Sigmoid colon (tissue), 7 donors: ENCODE measurements around the gene MGMT. TPM values are rescaled to one million over a fixed set of nuclear protein-coding genes. Genes with fewer than 3 reads are reported as not detected.

Experiments
- DNase-seq: peaks from one replicate; pipeline ENCODE4 v3.0.0-alpha.2; 2019
- H3K27ac ChIP-seq, 4 donors: fragments of 200-600 bp; sonication (generic); one replicate each; pipeline ENCODE4 v1.5.1; 2016 to 2019; ENCODE audit warnings: mild to moderate bottlenecking in 1 of 4
- H3K27me3 ChIP-seq, 3 donors: fragments of 200-600 bp; sonication (generic); one replicate each; pipeline ENCODE4 v1.5.1; 2019; ENCODE audit warnings: mild to moderate bottlenecking in 1 of 3
- H3K36me3 ChIP-seq, 4 donors: fragments of 200-600 bp; sonication (generic); one replicate each; pipeline ENCODE4 v1.5.1; 2016 to 2019
- H3K4me1 ChIP-seq, 4 donors: fragments of 200-600 bp; sonication (generic); one replicate each; pipeline ENCODE4 v1.5.1; 2017 to 2019
- H3K4me3 ChIP-seq, 4 donors: fragments of 200-600 bp; sonication (generic); one replicate each; pipeline ENCODE4 v1.5.1; 2017 to 2019; ENCODE audit warnings: mild to moderate bottlenecking in 2 of 4, moderate library complexity in 1 of 4
- H3K9me3 ChIP-seq, 4 donors: fragments of 200-600 bp in 3 of 4; sonication (generic) in 3 of 4; one replicate each; pipeline versions ENCODE4 v1.5.1 to v1.6.1; 2013 to 2019
- EP300 ChIP-seq, 4 donors: sonication (generic); formaldehyde crosslinking; IDR thresholded peaks; one replicate each; pipeline ENCODE4 v1.6.1; 2017; ENCODE audit warnings: antibody characterized with exemption in 4 of 4
- POLR2A ChIP-seq, 2 donors: fragments of 450-650 bp; IDR thresholded peaks; one replicate each; pipeline ENCODE4 v1.6.1; 2016; ENCODE audit warnings: antibody characterized with exemption in 2 of 2, mild to moderate bottlenecking in 2 of 2, moderate library complexity in 2 of 2
- POLR2AphosphoS5 ChIP-seq, 4 donors: sonication (generic); formaldehyde crosslinking; IDR thresholded peaks; one replicate each; pipeline ENCODE4 v1.6.1; 2017; ENCODE audit warnings: antibody characterized with exemption in 4 of 4
- WGBS, 2 donors: extraction: QIAGEN DNeasy Blood & Tissue Kit; methylation state at CpG; one replicate each; pipeline ENCODE4 v1.1.7; 2013; 5-methylcytosine and 5-hydroxymethylcytosine counted together
- intact Hi-C: fragments of 100-400 bp; cut with DNase I; formaldehyde crosslinking; loops from one replicate; pipeline ENCODE4 v1.15.1; 2023
- polyA plus RNA-seq, 3 donors: library from polyadenylated mRNA; stranded (reverse); fragments of 200-250 nt; gene quantifications; one replicate each; pipeline ENCODE4 v1.2.3, GENCODE V29; 2013
- total RNA-seq, 4 donors: library from RNA; depleted of rRNA; stranded (reverse); fragments of >200 nt; gene quantifications; one replicate each; pipeline ENCODE4 v1.1.0, GENCODE V29; 2016
- TF ChIP-seq, protein P1 (sequence below), 4 experiments: fragments of 450-650 bp in 3 of 4; fragments of 200-600 bp in 1 of 4; IDR thresholded peaks; one replicate each; pipeline ENCODE4 v1.5.1; 2016 to 2019; ENCODE audit warnings: antibody characterized with exemption in 4 of 4, mild to moderate bottlenecking in 3 of 4, moderate library complexity in 2 of 4
- donor health status: healthy with polysubstance abuse.
- donor health status: Bipolar disorder and iron deficiency.
- donor health status: healthy.

The MGMT gene
- total and polyA plus RNA-seq, 7 donors, result 7.2 to 40.3 (median 24.3) TPM

DNA sequence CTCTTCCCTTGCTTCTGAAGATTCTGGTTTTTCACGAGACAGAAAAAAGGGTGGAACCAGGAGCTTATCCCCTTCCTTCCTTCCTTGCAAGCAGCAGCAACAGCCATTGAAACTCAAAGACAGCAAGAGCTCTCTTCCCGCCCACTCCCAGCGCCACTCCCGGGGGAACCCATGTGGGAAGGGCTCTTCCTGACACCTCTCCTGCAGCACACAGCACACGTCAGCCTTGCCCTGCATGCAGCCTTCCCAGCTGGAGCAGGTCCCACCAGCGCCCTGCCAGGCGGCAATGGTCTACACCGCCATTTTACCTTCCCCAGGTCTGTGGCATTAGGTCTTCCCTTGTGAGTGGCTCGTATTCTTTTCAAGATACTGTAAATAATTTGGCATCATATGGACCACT, 161.8 kb downstream of the MGMT start:
- WGBS, 2 donors, result 92 to 94% methylated on average over 9 of the region's 9 CpGs
- Histone ChIP-seq H3K27ac (no peak overlapping the region), H3K4me1 (peaks cover 0 to 11% (median 9%) of the 10 kb centered on the region in 4 donors), H3K36me3 (no peaks in the 10 kb centered on the region), H3K27me3 (no peaks in the 10 kb centered on the region), H3K9me3 (peaks cover 0 to 1% (median 0%) of the 10 kb centered on the region in 4 donors), H3K4me3 (no peak overlapping the region)
- intact Hi-C loops, result no loop called here
- TF ChIP-seq POLR2A (IDR thresholded peaks at IDR 0.05), result no peak
- TF ChIP-seq POLR2AphosphoS5 (IDR thresholded peaks at IDR 0.05), result no peak
- no peak for TF ChIP-seq EP300 (IDR thresholded peaks at IDR 0.05)
- TF ChIP-seq, protein P1, sequence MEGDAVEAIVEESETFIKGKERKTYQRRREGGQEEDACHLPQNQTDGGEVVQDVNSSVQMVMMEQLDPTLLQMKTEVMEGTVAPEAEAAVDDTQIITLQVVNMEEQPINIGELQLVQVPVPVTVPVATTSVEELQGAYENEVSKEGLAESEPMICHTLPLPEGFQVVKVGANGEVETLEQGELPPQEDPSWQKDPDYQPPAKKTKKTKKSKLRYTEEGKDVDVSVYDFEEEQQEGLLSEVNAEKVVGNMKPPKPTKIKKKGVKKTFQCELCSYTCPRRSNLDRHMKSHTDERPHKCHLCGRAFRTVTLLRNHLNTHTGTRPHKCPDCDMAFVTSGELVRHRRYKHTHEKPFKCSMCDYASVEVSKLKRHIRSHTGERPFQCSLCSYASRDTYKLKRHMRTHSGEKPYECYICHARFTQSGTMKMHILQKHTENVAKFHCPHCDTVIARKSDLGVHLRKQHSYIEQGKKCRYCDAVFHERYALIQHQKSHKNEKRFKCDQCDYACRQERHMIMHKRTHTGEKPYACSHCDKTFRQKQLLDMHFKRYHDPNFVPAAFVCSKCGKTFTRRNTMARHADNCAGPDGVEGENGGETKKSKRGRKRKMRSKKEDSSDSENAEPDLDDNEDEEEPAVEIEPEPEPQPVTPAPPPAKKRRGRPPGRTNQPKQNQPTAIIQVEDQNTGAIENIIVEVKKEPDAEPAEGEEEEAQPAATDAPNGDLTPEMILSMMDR (IDR thresholded peaks at IDR 0.05), result no peak
- no peak for DNase-seq

DNA sequence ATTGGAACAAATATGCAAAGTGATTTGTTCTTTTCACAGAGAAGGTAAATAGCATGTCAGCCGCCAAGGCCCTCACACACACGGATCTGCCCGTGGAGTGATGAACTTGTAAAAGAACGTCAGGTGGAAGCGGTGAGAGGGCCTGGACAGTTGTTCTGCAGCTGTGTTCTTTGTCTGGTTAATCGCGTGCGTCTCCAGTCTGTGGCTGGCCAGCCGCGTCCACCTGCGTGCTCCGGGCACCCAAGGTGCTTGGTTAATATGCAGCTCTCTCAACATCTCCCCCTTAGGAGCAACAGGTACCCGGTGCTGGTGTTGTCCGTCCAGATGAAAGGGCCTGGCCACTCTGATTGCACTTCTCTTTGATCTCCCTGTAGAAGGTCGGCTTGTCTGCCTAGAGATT, 162.9 kb downstream of the MGMT start:
- no peaks in the 10 kb centered on the region for H3K27me3 ChIP-seq
- peaks cover 0 to 11% (median 9%) of the 10 kb centered on the region in 4 donors for H3K4me1 ChIP-seq
- intact Hi-C loops, result no loop called here
- DNase-seq, result no peak
- no peak overlapping the region for H3K4me3 ChIP-seq
- no peak for TF ChIP-seq EP300 (IDR thresholded peaks at IDR 0.05)
- TF ChIP-seq POLR2A (IDR thresholded peaks at IDR 0.05), result no peak
- TF ChIP-seq, protein P1 (IDR thresholded peaks at IDR 0.05), result no peak
- TF ChIP-seq POLR2AphosphoS5 (IDR thresholded peaks at IDR 0.05), result no peak
- 94 to 96% methylated on average over 15 of the region's 15 CpGs for WGBS, 2 donors
- H3K27ac ChIP-seq, result no peak overlapping the region
- peaks cover 0 to 7% (median 0%) of the 10 kb centered on the region in 4 donors for H3K9me3 ChIP-seq
- H3K36me3 ChIP-seq, result no peaks in the 10 kb centered on the region

DNA sequence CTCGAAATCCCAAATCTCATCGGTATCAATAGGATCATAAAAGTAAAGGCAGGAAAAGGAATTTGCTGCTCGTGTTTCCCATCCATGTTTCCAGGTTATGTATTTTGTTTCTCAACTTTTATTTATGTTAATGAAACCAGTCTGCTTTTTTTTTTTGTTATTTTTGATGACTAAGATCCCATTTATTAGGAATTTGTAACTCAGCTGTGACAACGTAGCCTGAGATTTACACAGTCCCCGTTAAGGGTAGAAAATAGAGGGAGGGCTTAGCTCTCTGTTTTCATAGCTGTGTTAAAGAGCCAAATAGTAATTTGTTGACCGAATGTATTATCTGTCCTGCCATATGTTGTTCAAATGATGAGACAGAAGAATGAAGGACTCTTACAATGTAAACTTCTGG, 164.0 kb downstream of the MGMT start:
- Histone ChIP-seq H3K36me3 (no peaks in the 10 kb centered on the region), H3K9me3 (peaks cover 0 to 7% (median 0%) of the 10 kb centered on the region in 4 donors), H3K4me3 (no peak overlapping the region), H3K27me3 (no peaks in the 10 kb centered on the region), H3K4me1 (peaks cover 0 to 11% (median 9%) of the 10 kb centered on the region in 4 donors), H3K27ac (no peak overlapping the region)
- WGBS, 2 donors, result 85 to 88% methylated on average over 6 of the region's 6 CpGs
- DNase-seq, result no peak
- intact Hi-C loops, result no loop called here
- TF ChIP-seq EP300 (IDR thresholded peaks at IDR 0.05), result no peak

DNA sequence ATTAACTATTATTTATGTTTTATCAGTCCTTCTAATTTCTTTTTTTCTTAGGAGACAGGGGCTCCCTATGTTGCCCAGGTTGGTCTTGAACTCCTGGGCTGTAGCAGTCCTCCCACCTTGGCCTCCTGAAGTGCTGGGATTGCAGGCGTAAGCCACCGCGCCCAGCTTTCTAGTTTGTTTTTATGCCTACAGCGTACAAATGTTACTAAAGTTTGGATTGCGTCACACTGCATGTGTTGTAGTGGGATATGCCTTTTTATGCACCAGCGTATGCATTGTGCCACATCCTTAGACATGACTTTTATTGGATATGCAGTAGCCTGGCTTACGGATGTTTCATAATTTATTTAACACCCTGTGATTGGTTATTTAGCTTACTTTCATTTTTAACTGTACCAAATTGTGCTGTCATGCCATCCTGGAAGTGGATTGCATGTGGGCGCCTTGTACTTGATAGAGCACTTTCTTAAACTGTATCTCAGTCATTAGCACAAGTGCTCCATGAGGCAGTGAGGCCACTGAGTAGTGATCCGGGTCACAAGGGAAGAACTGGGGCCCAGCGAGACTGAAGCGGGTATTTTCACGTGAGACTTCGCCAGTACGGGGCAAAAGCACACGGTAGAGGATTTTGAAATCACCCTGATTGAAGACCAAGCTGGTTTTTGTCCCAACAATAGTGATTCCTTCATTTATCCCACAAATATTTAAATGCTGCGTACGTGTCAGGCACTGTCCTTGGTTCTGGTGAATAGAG, 165.0 kb downstream of the MGMT start:
- TF ChIP-seq, protein P1 (IDR thresholded peaks at IDR 0.05), result no peak
- TF ChIP-seq EP300 (IDR thresholded peaks at IDR 0.05), result no peak
- no peak for TF ChIP-seq POLR2A (IDR thresholded peaks at IDR 0.05)
- TF ChIP-seq POLR2AphosphoS5 (IDR thresholded peaks at IDR 0.05), result no peak
- Histone ChIP-seq H3K27ac (no peak overlapping the region), H3K4me1 (peaks cover 0 to 11% (median 9%) of the 10 kb centered on the region in 4 donors), H3K36me3 (no peaks in the 10 kb centered on the region), H3K9me3 (peaks cover 0 to 7% (median 0%) of the 10 kb centered on the region in 4 donors), H3K27me3 (no peaks in the 10 kb centered on the region), H3K4me3 (no peak overlapping the region)
- DNase-seq, result no peak
- WGBS, 2 donors, result 91 to 92% methylated on average over 17 of the region's 17 CpGs
- intact Hi-C loops, result no loop called here

DNA sequence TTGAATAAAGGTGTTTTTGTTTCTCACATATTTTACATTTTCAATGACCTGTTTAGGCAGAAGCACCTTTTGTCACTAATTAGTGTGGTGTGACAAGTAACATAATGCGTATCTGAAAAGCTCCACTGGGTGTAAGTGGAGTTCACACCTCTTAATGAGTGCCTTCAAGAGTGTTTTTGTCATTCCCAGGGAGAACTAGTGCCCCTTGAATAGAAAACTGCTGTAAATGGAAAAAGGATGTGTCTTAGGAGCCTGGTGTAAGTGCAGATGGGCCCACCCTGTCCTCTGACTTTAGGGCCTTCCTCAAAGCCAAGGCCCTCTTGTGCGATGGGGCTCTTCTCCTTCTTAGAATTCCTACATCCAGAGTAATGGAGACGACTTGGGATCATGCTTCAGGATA, 170.0 kb downstream of the MGMT start:
- DNase-seq, result no peak
- H3K4me3 ChIP-seq, result no peak overlapping the region
- TF ChIP-seq POLR2AphosphoS5 (IDR thresholded peaks at IDR 0.05), result no peak
- TF ChIP-seq POLR2A (IDR thresholded peaks at IDR 0.05), result no peak
- intact Hi-C loops, result no loop called here
- H3K27me3 ChIP-seq, result no peaks in the 10 kb centered on the region
- H3K9me3 ChIP-seq, result peaks cover 0 to 7% (median 0%) of the 10 kb centered on the region in 4 donors
- H3K4me1 ChIP-seq, result no peaks in the 10 kb centered on the region
- 92 to 94% methylated on average over 3 of the region's 3 CpGs for WGBS, 2 donors
- H3K27ac ChIP-seq, result no peak overlapping the region
- H3K36me3 ChIP-seq, result no peaks in the 10 kb centered on the region
